Stimulated activated CD4-positive, alpha-beta T cell treated with anti-CD3 and anti-CD28 coated beads, Interleukin-2, amount 100 ng/mL, for 4 hours (primary cell): ENCODE measurements around the gene ACOXL.

Experiments
- DNase-seq: peaks from one replicate; pipeline ENCODE4 v3.0.0-alpha.2; 2020; ENCODE audit warnings: low read depth

ACOXL gene

DNA sequence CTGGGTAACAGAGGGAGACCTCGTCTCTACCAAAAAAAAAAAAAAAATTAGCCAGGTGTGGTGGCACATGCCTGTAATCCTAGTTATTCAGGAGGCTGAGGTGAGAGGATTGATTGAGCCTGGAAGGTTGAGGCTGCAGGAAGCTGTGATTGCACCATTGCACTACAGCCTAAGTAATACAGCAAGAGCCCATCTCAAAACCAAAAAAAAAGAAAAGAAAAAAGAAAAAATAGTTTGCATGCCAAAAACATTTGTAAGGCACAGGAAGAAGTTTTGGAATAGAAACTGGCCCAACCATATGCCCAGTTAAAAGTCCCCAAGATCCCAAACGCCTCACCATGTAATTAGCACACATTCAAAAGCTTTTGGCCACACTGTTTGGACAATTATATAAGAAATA, 13.4 kb upstream of the ACOXL start:
- DNase-seq, result no peak

DNA sequence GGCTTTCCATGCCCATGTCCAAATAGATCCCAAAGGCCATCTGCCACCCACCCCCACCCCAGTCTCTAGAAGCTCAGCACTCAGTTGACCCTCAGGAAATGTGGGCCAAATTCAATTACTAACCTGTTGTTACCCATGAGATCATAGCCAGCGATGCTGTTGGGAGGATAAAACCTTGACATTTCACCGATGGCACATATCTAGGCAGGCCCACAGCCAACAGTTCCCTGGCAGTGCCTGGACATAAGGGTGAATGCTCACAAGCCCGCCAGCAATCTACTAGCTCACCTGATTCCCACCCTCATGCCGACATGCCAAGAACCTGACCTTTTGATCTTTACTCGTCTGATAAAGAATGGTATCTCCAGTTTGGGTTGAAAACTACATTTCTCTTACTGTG, 11.8 kb upstream of the ACOXL start:
- DNase-seq, result no peak

DNA sequence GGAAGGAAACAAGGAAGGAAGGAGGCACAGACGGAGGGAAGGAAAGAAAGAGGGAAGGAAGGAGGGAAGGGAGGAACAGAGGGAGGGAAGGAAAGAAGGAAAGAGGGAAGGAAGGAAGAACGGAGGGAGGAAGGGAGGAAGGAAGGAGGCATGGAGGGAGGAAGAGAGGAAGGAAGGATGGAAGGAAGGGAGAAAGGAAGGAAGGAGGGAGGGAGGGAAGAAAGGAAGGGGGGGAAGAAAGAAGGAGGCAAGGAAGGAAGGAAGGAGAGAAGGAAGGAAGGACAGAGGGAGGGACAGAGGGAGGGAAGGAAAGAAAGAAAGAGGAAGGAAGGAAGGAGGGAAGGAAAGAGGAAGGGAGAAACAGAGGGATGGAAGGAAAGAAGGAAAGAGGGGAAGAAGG, 7.6 kb upstream of the ACOXL start:
- DNase-seq, result no peak

DNA sequence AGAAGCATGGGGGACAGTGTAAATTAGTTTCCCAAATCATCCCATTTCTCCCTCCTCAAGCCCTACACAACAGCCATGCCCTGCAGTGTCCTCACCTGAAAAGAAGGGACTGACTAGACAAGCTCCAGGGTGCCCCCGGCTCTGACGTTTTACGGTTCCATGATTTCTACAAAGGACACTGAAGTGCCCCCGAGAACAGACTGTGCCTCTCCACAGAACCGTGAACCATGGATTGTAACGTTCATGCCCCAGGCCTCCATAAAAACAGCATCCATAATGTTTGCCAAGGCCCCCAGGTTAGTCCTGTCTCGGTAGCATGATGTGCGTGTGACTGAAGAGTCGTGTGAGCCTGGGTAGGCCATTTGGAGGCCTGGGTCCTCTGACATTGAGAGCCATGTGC, 7.0 kb upstream of the ACOXL start:
- DNase-seq, result no peak

DNA sequence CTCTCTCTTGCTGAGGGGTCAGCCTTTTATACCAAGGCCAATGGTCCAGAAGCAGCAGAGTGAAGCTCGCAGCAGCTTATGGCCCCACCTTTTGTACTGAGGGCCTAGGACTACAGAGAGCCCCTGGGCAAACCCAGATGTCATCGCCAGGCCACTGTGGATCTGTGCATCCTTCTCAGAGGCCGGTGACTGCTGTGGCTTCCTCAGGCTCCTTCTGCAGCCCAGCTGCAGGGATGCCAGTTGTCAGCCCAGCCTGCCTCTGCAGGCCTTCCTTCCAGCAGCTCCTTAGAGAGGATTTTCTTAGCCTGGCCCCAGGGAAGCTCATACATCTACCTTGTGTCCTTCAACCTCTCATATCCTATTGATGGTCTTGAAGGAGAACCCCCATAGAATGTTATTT, 6.5 kb upstream of the ACOXL start:
- no peak for DNase-seq

DNA sequence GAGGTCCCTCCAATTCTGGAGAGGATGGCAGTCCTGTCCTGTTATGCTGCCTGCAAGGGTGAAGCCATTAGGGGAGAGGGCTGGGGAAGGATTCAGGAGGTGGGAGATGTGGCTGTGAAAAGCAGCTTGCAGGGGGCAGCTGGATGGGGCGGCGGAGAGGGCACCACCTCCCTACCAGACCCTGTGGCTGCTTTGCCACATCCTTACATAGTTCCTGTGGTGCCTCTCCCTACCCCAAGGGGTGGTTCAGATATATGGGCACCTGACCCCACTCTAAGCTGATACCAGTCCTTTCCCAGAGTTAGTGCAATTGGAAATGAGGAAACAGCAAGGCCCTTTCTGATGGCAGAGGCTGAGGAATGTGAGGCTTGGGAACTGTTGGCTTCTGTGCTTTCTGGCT, 6.1 kb upstream of the ACOXL start:
- DNase-seq, result no peak

DNA sequence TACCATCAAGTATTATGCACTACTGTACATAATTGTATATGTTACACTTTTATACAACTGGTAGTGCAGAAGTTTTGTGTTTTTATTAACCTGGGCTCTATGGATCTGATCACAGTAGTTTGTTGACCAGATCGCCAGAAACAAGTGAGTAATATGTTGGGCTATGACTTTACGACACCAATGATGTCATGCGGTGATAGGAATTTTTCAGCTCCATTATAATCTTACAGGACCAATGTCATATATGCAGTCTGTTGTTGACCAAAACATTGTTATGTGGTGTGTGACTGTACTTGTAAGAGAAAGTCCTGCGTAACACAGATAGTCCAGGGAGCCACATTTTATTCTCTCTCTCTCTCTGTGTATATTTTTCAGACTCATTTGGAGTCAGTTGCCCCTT, 4.5 kb upstream of the ACOXL start:
- no peak for DNase-seq

DNA sequence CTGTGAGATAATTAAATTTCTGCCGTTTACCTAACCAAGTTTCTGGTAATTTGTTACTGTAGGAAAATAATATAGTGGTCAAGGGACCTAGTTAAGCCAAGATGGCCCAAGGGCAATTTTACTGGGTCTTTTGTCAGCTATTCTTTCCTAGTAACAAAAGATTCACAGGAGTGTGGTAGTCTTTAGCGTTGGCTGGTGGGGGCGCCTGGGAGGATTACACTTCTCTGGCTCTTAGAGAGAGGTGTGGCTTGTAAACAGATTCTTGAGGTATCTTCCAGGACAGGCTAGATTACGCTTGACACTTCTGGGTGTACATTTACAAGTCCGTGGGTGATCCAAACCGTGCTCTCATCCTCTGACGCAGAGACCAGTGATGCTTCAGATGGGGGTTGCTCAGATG, 3.3 kb upstream of the ACOXL start:
- DNase-seq, result no peak

DNA sequence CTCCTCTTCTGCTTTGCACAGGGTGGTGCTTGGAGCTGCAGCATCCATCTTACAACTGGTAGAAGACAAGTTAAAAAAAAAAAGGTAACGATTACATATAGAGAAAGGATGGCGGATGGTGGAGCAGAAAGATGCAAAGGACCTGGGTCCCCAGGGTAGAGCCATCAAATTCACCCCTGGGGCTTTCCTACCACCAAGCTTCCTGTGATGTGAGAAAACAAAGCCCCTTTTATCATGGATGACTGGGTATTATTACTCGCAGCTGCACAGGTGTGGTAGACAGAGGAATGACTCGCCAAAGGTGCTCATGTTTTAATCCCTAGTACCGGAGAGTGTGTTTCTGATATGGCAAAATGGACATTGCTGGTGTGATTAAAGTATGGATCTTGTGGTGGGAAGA, 1.3 kb upstream of the ACOXL start:
- DNase-seq, result no peak

DNA sequence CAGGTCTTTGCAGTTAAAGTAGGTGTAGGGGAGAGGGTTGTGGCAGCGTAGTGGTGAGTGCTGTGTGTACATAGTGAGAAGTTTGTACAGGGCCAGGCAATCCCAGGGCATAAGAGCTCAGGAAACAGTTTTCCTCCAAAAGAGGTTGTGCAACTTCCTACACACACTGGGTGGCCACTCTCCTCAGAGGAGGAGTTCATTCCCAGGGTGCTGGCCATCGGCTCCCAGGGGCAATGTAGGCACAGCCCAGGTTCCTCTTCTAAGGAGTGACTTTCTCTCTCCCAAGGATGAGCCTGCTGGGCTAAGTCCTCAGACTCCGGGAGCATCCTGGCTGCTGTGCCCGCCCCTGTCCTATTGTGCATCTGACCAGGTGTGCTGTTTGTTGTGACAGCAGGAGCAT, 3.0 kb downstream of the ACOXL start:
- no peak for DNase-seq

DNA sequence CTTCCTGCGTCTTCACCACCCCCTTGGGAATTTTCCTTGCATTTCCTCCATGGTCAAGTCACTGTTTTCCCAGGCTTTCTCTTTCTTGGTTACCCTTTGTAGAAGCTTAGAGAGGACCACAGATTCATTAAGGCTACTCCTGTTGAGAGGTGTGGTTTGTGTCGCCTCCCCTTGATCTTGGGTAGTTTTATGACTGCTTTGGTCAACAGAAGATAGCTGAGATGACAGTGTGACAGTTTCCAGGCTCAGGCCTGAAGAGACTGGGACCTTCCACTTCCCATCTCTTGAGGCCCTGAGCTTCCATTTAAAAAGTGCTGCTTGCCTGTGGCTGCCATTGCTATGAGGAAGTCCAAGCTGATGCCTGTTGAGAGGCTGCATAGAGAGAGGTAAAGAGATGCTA, 5.4 kb downstream of the ACOXL start:
- DNase-seq, result no peak

DNA sequence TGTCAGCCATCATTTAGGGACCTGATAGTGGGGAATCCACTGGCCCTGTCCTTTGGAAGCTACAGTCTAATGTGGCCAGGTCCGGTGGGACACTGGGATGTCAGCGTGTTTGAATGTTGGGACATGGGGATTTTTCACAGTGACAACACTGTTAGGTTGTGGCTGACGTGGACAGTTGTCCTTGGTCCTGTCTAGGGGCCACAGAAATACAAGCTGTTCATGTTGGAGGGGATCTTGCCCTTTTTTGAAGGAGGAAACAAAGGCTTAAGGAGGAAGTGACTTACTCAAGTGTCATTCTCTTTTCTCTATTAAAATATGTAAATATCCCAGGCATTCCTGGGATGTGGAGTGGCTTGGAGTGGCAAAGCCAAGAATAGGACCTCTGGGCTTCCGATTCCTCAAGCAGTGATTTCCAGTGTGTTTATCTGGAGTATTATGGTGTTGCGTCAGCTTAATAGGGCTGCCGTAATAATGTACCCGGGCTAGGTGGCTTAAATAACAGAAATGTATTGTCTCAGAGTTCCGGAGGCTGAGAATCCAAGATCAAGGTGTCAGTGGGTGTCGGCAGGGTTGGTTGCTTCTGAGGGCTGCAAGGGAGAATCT, 8.5 kb downstream of the ACOXL start:
- no peak for DNase-seq

DNA sequence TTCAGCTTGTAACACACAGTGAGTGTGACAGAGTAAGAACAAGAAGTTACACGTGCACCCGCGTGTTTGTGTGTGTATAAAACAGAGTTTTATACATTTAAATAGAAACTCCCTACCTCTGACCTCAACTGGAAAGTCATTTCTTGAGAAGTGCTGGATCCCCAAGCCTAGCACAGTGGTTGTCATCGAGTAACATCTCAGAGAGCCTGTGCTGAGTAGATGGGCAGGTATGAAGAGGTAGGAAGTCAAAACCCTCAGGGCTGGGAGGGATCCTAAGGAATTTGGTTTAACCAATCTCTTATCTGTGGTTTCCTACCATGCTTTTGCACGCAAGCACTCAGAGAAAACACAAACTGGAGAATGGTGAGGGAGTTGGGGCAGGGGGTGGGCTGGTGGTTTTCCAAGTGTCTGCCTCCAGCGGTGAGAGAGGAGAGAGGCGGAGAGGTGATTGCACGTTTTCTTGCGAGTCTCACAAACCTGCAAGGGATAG, 9.2 kb downstream of the ACOXL start:
- DNase-seq, result no peak

DNA sequence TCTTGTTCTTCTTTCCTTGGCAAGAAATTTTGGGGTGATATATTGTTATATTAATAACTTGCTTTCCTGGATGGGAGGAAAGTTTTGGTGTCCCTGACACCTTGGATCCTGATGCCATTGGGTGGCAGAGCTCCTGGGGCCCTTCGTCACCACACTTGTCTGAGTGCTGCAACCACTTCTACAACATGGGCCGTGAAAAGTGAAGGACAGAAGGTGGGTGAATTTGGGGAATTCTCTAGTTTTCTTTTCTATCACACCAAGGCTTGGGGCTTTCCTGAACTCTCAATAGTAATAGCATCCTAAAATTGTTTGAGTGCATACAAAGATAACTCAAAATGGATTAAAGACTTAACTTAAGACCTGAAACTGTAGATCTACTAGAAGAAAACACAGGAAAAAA, 10.0 kb downstream of the ACOXL start:
- no peak for DNase-seq

DNA sequence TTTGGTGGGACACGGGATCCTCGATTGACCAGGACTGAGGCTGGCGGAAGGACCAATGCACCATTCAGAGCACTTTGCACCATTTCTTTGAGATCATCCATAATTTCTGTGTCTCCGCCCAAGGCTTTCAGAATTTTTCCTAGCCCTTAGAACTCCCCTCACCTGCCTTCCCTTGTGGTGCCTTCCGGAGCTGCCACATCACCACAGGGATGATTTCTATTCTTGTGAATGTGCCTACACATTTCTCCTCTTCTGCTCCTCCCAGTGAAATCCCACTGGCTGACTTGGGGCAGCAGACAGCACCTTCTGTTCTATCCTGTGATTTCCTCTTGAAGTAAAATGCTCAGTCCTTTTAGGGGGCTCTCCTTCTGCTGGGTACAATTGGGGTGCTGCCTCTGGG, 11.2 kb downstream of the ACOXL start:
- DNase-seq, result no peak

DNA sequence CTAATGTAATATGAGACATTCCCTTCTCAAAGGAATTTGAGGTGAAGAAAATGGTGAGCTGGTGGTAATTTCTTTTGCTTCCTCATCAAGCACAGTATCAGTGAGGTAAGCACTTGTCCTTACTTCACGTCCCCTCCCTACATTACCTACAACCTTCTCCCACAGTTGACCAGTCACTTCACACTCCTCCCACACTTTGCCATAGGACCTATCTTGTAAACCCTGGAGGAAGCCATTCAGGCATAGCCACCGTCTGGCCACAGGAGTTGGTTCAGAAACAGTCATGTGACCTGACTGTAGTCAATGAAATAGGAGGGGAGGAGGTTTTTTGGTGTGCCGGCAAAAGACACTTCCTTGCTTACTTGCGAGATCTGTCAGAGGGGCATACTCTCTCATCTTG, 12.1 kb downstream of the ACOXL start:
- DNase-seq, result no peak

DNA sequence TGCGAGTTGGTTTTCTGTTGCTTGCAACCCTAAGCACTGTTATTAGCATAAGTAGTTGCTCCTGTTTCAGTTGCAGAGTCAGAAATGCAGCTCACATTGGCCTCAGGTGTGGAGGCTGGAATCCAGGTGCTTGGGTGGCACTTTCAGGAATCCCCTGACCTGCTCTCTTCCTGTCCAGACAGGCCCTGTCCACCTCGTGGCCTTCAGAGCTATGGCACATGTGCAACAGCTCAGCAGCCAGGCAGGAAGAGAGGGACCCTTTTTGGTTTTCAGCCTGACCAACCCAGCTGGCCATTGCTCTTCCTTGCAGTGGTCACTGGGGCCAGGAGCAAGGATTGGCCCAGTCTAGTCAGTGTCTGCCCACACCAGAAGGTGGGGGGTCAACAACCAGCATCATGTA, 12.7 kb downstream of the ACOXL start:
- no peak for DNase-seq

DNA sequence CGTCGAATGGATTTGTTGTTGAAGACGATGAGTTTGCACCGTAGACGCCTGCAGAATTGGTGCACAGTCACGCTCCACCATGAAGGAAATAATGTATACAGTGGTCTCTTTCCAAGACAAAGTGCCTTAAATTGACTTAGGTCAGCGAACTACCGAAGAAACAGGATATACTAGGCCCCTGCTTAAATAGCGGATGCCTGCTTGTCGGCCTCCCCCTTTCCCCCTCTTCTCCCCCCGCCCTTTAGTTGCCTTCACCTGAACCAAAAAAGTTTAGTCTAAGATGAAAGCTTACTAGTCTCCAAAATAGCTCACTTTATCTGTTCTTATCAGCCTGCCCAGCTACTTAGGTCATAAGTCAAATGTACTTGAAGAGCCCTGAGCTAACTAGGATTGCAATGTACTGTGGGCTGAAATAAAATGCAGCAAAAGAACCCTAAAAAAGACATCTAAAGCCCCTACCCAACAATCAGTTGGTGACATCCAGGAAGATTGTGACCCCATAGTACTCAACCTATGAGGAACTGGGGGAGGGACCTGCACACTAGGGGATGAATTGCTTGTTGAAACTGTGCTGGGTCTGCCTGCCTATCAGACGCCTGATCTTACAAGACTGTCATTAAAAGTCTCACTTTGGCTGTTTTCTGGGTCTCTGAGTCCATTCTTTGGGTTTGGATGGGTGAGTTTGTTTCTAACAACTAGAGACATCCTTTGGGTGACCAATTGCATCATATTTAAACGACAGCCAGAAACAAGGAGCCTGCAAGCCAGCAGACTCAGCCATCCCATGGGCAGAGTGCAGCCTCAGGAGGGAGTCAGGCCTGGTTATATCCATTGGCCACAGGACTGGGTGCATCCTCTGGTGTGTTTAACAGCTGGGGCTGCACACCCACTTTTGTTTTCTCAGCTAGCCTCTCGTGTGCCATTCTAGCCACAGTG, 14.5 kb downstream of the ACOXL start:
- DNase-seq, result no peak

DNA sequence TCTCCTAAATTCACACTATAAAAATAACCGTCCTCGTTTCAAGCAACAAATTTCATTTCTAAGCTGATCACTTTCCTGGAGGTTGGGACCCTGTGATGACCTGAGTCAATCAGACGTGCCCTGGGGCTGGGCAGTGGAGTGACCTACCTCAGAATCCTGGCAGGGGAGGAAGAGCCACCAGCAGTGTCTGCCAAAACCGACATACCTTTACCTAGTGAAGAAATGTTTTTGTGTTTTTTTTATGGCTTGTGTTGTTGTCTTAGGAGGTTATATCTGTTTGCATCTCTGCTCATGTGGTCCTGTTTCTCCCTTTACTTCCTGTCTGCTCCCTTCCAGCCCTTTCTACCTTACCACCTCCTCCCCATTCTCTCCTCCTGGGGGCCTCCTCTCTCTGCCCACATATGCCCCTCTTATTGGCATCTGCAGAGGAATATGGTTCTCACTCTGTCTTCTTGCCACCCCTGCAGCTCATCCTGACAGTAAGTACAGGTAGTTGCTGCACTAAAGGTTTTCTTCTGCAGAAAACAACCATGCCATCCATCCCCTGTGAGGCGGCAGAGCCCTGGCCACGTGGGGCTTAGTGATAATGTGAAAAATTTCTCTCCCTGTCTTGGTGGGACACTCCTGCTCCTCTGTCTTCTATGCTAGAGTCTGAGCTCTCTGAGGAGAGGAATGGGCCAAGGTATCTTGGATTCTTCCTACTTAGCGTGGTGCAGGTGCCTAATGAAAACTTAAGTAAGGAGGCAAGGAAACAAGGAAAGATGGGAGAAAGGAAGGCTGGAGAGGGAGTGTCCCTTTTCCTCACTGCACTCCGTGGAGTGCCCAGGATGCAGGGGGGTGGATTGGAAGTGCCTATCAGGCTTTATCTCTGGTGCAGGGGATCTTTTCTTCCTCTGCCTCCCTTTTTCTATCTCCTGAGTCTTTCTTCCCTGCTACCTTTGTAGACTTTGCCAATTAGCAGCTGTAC, 15.4 kb downstream of the ACOXL start:
- no peak for DNase-seq

DNA sequence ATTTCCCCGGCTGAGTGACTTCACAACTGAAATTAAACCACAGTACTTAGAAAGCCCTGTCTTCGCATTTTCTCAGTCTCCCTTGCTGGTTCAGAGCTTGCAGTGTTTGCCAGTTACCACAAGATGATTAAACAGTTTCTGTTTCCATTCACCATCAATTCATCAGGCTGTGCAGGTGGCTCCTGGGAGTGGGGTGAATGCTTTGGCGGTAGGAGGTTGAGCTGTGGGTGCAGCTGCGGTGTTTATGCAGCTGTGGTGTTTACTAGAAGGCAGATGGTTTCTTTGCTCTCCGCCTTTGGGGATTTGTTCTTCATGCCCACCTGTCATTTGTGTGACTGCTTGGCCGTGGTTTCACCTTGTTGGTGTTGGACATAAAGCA, 16.1 kb downstream of the ACOXL start:
- peak; percentile 28 for DNase-seq

DNA sequence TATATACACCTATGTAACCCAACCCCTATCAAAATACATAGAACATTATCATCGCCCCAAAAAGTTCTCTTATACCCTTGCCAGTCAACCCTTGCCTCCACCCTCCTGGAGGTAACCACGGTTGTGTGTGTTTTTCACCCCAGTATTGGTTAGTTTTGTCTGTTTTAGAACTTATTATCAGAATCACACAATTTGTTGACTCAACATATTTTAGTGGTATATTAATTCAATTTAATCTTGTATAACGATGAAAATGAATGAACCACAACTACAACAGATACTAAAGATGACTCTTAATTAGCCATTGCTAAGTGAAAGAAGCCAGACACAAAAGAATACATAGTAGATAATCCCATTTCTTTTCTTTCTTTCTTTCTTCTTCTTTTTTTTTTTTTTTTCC, 19.3 kb downstream of the ACOXL start:
- DNase-seq, result no peak

DNA sequence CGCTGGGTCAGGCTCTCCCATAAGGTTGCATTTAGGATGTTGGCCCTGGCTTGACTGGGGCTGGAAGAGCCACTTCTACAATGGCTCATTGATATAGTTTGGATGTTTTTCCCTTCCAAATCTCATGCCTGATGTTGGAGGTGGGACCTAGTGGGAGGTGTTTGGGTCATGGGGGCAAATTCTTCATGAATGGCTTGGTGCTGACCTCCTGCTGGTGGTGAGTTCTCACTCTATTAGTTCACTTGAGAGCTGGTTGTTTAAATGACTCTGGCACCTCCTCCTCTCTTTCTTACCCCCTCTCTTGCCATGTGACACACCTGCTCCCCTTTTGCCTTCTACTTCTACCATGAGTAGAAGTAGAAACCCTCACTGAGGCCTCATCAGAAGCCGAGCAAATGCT, 20.5 kb downstream of the ACOXL start:
- DNase-seq, result no peak
